Sciatic nerve (tissue), 2 donors: ENCODE results near the gene CYP27C1. TPM values are rescaled to one million over a fixed set of nuclear protein-coding genes. Genes with fewer than 3 reads are reported as not detected.

Experiments used
- ATAC-seq: fragments of 200-7000 bp; cut with Tn5 transposase; one replicate; pipeline ENCODE4 v1.9.1; 2020; ENCODE audit warnings: mild to moderate bottlenecking, moderate library complexity
- DNase-seq: peaks from one replicate; pipeline ENCODE4 v3.0.0-alpha.2; 2020; ENCODE audit warnings: low spot score
- intact Hi-C: fragments of 100-400 bp; cut with DNase I; formaldehyde crosslinking; loops from one replicate; pipeline ENCODE4 v1.14.2; 2022
- total RNA-seq: library from RNA; stranded (reverse); fragmentation: NEBNext Ultra II Directional; extraction: Animal tissue kit (Norgen Biotek cat#: 25700); gene quantifications from one replicate; pipeline ENCODE4 v1.2.1, GENCODE V29; 2021
- donor health status: DM: no; HTN: no; CAD: no.
- donor health status: DM: no; HTN: no; CAD: no.

Gene CYP27C1
- total RNA-seq, 1 donor from 2014 or later = 0.31 TPM

- peak; percentile 33 for DNase-seq
- ATAC-seq = no peak
These were observed 57.6 kb downstream of the CYP27C1 start for GRCh38 chr2:127162261-127163089.

GRCh38 chr2:127161176-127162136 is 58.6 kb downstream of the CYP27C1 start:
- peak; percentile 34 for DNase-seq
- intact Hi-C loops = no loop called here
- no peak for ATAC-seq

More at GRCh38 chr2:127162261-127163089, 57.6 kb downstream of the CYP27C1 start:
- intact Hi-C loops = no loop called here

DNA sequence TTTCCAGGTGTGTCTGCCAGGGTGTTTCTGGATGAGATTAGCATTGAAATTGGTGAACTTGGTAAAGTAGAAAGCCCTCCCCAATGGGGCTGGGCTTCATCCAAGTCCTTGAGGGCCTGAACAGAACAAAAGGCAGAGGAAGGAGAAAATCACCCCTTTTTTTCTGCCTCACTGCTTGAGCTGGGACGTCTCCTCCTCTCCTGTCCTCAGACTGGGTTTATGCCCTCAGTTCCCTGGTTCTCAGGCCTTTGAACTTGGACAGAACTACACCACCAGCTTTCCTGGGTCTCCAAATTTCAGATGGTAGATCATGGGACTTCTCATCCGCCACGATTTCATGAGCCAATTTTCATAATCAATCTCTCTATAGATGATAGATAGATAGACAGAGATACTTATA is 59.4 kb downstream of the CYP27C1 start:
- no peak for ATAC-seq
- intact Hi-C loops = no loop called here
- peak; percentile 7 for DNase-seq

GRCh38 chr2:127159543-127159942 is 60.6 kb downstream of the CYP27C1 start:
- no peak for DNase-seq
- intact Hi-C loops = no loop called here
- no peak for ATAC-seq

- ATAC-seq (no peak), DNase-seq (peak; percentile 42)
- intact Hi-C loops = no loop called here
These were observed 61.3 kb downstream of the CYP27C1 start for GRCh38 chr2:127158614-127159290.

DNA sequence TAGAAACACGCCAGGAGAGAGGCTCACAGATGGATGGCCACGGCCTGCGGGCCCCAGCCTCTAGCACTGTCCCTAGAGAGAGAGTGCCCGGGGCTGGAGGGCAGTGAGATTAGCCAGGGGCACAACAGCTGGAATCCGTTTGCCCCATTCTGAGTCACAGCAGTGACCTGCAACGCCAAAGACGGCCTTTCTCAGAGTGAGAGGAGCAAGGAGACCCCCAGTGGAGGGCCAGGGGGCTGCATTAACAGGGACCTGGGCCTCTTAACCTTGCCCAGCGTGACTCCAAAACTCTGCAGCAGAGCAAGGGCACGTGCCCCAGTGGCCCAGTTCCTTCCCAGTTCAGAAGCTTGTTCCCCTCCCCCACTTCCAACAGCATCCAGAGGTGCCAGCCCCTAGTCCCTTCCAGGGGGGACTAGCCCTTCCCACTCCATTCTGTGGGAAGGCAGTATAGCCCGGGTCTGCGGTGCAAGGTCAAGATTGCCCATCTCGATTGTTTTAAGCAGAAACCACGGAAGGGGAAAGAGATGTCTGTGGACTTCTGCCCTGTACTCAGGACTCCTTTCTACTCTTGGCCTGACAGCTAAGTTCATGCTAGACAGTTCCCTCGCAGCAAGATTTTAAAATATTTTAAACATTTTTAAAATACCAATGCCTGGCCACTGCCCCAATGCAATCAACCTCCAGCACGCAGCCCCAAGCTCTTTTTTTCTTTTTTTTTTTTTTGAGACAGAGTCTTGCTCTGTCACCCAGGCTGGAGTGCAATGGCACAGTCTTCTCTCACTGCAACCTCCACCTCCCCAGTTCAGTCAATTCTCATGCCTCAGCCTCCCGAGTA is 62.2 kb downstream of the CYP27C1 start:
- ATAC-seq (no peak), DNase-seq (peak; percentile 53)
- intact Hi-C loops = no loop called here

DNA sequence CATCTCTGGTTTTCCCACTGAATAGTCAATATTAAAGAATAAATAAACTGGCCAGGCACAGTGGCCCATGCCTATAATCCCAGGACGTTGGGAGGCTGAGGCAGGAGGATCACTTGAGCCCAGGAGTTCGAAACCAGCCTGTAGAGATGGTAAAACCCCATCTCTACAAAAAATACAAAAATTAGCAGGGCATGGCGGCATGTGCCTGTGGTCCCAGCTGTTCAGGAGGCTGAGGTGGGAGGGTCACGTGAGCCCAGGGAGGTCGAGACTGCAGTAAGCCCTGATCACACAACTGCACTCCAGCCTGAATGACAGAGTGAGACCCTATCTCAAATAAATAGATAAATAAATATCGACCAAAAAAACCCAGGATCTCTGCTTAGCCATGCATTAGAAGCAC is 63.0 kb downstream of the CYP27C1 start:
- DNase-seq (peak; percentile 12), ATAC-seq (no peak)
- intact Hi-C loops = no loop called here

DNA sequence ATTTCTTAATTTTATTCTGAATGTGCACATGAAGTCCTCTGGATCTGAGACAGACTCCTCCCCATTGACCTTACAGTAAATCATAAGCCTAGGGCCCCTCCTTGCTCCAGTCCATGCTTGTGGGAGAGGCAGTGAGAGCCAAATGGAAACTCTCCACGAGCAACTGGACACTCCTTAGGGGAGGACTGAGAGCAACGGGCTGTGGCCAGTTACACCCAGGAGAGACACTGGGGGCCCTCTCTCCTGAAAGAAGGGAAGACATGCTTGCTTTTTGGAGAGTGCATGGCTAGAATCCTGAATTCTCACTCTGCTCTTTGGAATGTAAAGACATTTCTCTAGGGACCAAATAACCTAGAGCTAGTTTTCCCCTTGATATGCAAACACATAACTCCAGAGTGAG is 64.2 kb downstream of the CYP27C1 start:
- intact Hi-C loops = no loop called here
- DNase-seq (peak; percentile 67), ATAC-seq (peak; percentile 93)

DNA sequence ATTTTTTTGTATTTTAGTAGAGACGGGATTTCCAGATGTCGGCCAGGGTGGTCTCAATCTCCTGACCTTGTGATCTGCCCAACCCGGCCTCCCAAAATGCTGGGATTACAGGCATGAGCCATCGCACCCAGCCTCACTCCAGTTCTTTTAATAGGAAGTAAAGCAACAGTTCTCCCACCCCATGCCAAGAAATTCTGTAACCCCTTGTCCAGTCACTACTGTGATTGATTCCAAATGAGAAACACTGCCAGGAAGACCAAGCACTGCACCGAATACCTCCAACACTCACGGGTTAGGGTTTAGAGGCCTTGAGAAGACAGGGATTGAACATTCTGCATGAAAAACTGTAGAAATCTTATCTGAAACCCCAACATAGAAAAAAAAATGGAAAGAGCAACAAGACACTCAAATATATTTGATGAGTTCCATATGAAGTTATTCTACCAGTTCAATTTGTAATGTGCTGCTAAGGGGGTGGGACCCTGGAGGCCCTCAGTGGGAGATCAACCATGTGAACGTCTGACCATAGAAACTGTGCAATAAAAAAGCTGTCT is 65.0 kb downstream of the CYP27C1 start:
- ATAC-seq (peak; percentile 68), DNase-seq (peak; percentile 48)
- intact Hi-C loops = no loop called here

- DNase-seq (peak; percentile 30), ATAC-seq (no peak)
- intact Hi-C loops = no loop called here
These were observed 65.7 kb downstream of the CYP27C1 start for GRCh38 chr2:127154396-127154795.

DNA sequence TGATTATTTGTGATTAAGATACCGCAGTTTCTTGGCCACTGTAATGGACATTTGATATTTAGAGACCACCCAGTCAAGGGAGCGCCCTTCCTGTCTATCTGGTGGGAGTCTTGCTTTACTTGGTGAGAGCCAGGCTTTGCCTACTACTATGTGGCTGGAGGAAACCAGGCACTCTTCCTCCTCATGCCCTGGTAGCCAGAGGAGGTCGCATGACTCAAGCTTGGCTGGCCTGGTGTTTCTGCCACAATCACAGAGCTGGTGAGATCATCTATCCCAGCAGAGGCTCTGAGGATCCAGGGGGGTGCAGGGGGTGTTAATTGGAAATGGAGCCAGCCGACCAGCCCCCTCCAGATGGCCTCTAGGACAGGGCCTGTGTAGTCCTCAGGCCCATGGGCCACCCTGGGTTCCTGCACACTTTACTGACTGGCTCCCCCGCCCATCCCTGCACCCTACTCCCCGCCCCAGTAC is 66.4 kb downstream of the CYP27C1 start:
- peak; percentile 58 for DNase-seq
- ATAC-seq = peak; percentile 45
- intact Hi-C loops = no loop called here

- peak; percentile 4 for DNase-seq
- intact Hi-C loops = no loop called here
- no peak for ATAC-seq
These were observed 69.1 kb downstream of the CYP27C1 start for GRCh38 chr2:127150996-127151395.

- ATAC-seq = no peak
- intact Hi-C loops = loop anchor here (10.0 kb wide), 1 partner anchor 85 kb away; no protein-coding TSS in a partner anchor
- no peak for DNase-seq
These were observed 70.7 kb downstream of the CYP27C1 start for GRCh38 chr2:127149384-127149783.

DNA sequence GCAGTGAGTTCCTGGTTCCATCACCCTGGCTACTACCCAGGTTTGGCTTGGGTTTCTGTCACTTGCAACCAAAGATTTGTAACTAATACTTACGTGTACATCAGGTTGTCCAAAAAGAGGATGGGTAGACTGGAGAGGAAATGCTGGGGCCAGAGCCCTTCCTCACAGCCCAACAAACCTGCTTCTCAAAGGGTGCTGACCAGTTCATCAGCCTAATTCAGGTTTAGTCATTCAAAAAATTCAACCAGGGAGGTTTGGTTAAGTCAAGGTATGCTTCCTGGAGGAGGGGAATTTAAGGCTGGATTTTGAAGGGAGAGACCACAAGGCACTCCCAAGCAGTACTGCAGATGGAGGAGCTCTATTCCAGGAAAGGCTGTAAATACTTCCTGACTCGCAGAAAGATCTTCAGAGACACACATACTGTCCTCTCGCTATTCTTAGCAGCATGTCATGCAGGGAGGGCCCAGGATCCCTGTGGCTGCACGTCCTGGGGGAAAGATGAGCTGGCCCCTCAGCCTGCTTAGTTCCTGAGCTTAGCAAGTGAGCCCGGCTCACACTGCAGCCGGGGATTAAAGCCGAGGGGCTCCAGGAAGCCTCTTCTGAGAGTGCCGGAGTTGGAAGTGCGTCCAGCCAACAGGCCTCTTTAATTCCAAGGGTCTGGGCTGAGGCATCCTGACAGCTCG is 73.1 kb downstream of the CYP27C1 start:
- ATAC-seq (no peak), DNase-seq (no peak)
- intact Hi-C loops = loop anchor here (10.0 kb wide), 1 partner anchor 82 kb away; no protein-coding TSS in a partner anchor

GRCh38 chr2:127146071-127146725 is 73.9 kb downstream of the CYP27C1 start:
- intact Hi-C loops = loop anchor here (10.0 kb wide), 1 partner anchor 81 kb away; no protein-coding TSS in a partner anchor
- DNase-seq (no peak), ATAC-seq (no peak)

DNA sequence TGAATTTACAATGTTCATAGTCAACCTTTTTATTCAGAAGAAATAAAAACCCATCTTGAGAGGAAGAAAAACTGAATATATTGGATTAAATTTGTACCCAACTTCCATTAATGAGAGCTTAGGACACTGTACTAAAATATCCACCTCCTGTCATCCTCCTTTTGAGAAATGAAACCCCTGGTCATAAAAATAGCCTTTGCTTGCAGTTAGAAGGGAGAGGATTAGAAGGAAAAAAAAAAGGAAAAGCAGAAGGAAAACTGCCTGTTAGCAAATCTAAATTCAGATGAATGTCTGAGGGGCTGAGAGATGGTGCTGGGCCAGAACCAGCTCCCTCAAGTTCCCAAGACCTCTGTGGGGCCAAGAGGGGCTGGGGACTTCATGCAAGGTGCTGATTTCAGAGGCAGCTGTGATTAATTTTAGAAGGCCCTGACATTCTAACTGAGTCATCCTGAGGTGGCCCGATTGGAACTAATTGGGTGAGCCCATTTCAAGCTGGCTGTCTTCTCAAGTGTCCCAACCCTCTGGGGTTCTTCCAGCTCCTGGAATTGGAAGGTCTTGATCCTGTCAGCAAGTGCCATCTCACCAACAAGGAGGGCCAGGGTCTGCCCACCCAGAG is 74.7 kb downstream of the CYP27C1 start:
- intact Hi-C loops = loop anchor here (10.0 kb wide), 1 partner anchor 81 kb away; no protein-coding TSS in a partner anchor
- DNase-seq (no peak), ATAC-seq (no peak)
